Uterine smooth muscle cell (primary cell): ENCODE data around the gene CTH. TPM values are rescaled to one million over a fixed set of nuclear protein-coding genes. Genes with fewer than 3 reads are reported as not detected.

Experiments used
- total RNA-seq: library from RNA; depleted of rRNA; stranded (reverse); fragments of >200 nt; gene quantifications from 2 replicates; pipeline ENCODE4 v1.2.3, GENCODE V29; 2014

Gene CTH
- total RNA-seq: 4.9 and 7.2 TPM in 2 replicates

DNA sequence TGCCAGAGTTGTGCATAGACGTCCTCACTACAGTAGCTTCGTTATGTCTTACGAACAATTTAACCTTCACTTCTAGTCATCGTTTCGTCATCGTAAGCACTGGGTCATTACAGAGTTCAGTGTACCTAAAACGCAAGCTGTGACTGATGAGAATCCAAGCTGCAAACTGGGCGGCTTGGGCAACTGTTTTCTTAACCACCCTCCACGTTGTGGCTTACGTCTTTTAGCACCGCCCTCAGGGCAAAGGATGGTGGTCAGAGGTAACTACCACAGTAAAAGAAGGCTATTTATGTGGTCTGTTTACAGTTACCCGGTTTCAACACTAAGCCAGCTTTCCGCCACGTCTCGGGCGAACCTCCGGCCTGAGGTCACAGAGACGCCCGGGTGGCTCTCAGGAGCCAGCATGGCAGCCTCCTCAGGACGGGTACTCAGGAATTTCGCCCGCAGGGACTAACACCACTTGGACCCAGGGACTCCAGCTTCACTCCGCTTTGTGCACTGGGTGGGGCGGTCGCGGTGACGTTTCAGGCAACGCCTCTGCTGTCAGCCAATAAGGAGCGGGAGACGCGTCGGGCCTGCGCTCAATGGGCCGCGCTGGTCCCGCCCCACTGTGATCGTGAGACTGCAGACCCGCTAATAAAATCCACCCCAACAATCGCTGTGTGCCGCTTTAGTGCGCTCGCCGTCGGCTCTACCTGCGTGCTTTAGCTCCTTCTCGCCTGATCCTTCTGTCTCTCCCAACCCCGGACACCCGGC lies at the start of gene CTH:
TSS of gene CTH (plus strand) at position 665 of the 756 bp plus-strand sequence. CDS start 148 bp downstream, outside the sequence.

Other genes starting within 250 kb of the CTH start
- 19.9 and 31.5 TPM in 2 replicates for gene LRRC40, start 205.7 kb upstream of the CTH start, total RNA-seq
- gene SRSF11, start 189.9 kb upstream of the CTH start, total RNA-seq: 117 and 144 TPM in 2 replicates
- 22.2 and 23.8 TPM in 2 replicates for gene ANKRD13C, start 56.5 kb upstream of the CTH start, total RNA-seq